A673 (cell line): ENCODE data around the gene NELL1. TPM values are rescaled to one million over a fixed set of nuclear protein-coding genes. Genes with fewer than 3 reads are reported as not detected.

Source experiments
- BruUV-seq: library from RNA; stranded (reverse); fragments of 400-500 nt; replicated peaks from 2 replicates; lab custom pipeline; 2021; lab: Mats Ljungman, UMichigan
- CTCF ChIA-PET: fragments of 300-600 bp; sonication (Branson Sonifier 250); formaldehyde crosslinking; loops from one replicate; lab custom pipeline; 2022; ENCODE audit warnings: antibody characterized with exemption; lab: Charles Lee
- POLR2A ChIA-PET: fragments of 300-600 bp; sonication (Branson Sonifier 250); formaldehyde crosslinking; loops from one replicate; lab custom pipeline; 2022; ENCODE audit warnings: antibody characterized with exemption; ENCODE audit not compliant: low non-redundant PET; lab: Charles Lee
- DNase-seq: peaks from one replicate; pipeline ENCODE4 v3.0.0-alpha.2; 2015; ENCODE audit warnings: low spot score
- H3K27ac ChIP-seq: fragments of 200-600 bp; sonication (generic); 2 replicates; pipeline ENCODE4 v1.5.1; 2016; ENCODE audit warnings: mixed run types, low read depth, mild to moderate bottlenecking, mixed read lengths, antibody characterized with exemption, low read length; ENCODE audit not compliant: poor library complexity, severe bottlenecking
- H3K27me3 ChIP-seq: fragments of 200-600 bp; sonication (generic); replicated peaks from 2 replicates; pipeline ENCODE4 v1.6.1; 2017; ENCODE audit warnings: mixed run types, low read depth, mild to moderate bottlenecking, mixed read lengths, antibody characterized with exemption, low read length; ENCODE audit not compliant: insufficient read depth, poor library complexity
- H3K36me3 ChIP-seq: fragments of 200-600 bp; sonication (generic); 2 replicates; pipeline ENCODE4 v1.6.1; 2016; ENCODE audit warnings: mixed run types, mild to moderate bottlenecking, mixed read lengths, antibody characterized with exemption, low read length; ENCODE audit not compliant: insufficient read depth, poor library complexity, severe bottlenecking
- H3K4me1 ChIP-seq: fragments of 200-600 bp; sonication (generic); 2 replicates; pipeline ENCODE4 v1.6.1; 2017; ENCODE audit warnings: mixed run types, mild to moderate bottlenecking, mixed read lengths, antibody characterized with exemption, low read length; ENCODE audit not compliant: insufficient read depth, poor library complexity, severe bottlenecking
- H3K4me3 ChIP-seq: fragments of 200-600 bp; sonication (generic); 2 replicates; pipeline ENCODE4 v1.5.1; 2016; ENCODE audit warnings: low read depth, mixed run types, mild to moderate bottlenecking, mixed read lengths, low read length; ENCODE audit not compliant: poor library complexity, severe bottlenecking
- H3K9me3 ChIP-seq: fragments of 200-600 bp; sonication (generic); 2 replicates; pipeline ENCODE4 v1.6.1; 2016; ENCODE audit warnings: mixed run types, low read depth, mild to moderate bottlenecking, mixed read lengths, antibody characterized with exemption, low read length; ENCODE audit not compliant: poor library complexity, severe bottlenecking
- EZH2 ChIP-seq: fragments of 200-600 bp; sonication (generic); IDR thresholded peaks from 2 replicates; pipeline ENCODE4 v1.6.1; 2017; ENCODE audit warnings: borderline replicate concordance, low read depth, mild to moderate bottlenecking, mixed read lengths, antibody characterized with exemption, low read length; ENCODE audit not compliant: poor library complexity, severe bottlenecking
- intact Hi-C: fragments of 100-400 bp; cut with micrococcal nuclease; formaldehyde crosslinking; loops from one replicate; pipeline ENCODE4 v1.10.0; 2022; ENCODE audit not compliant: unreplicated experiment
- total RNA-seq: library from RNA; stranded (reverse); gene quantifications from 2 replicates; pipeline ENCODE4 v1.2.3, GENCODE V29; 2021
- TF ChIP-seq, protein P1 (sequence below): fragments of 300-800, 200-600 bp; sonication (generic); conservative IDR thresholded peaks from 2 replicates; pipeline ENCODE4 v1.5.1; 2017; ENCODE audit warnings: low read depth, mild to moderate bottlenecking, antibody characterized with exemption, low read length, moderate library complexity, mixed read lengths

The NELL1 gene
- total RNA-seq, 1 experiment from 2014 or later, result 0.32 TPM

DNA sequence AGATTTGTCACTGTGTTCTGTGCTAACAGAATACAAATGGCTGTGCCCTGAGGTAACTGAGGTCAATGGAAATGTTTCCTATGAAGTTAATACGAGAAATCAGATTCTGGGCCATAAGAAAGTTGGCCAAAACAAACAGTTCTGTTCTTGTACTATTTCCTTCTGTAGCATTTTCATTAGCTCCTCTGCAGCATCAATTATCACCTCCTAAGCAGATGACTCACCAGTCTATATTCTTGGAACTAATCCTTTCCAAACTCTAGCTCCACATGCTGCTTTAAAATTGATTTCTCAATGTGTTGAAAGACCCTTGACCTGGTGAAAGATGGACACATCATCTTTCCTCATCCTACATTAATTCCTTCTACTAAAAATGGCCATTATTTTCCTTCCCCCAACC is 736.0 kb downstream of the NELL1 start:
- Histone ChIP-seq H3K4me1 (peaks cover 15% of the 10 kb centered on the region), H3K27ac (no peak overlapping the region), H3K4me3 (no peak overlapping the region), H3K9me3 (no peaks in the 10 kb centered on the region), H3K27me3 (no peaks in the 10 kb centered on the region), H3K36me3 (no peaks in the 10 kb centered on the region)
- no peak for DNase-seq
- ChIA-PET CTCF (no interaction called here), POLR2A (no interaction called here)
- intact Hi-C loops, result no loop called here
- BruUV-seq, result no TSS peak
- TF ChIP-seq, protein P1, sequence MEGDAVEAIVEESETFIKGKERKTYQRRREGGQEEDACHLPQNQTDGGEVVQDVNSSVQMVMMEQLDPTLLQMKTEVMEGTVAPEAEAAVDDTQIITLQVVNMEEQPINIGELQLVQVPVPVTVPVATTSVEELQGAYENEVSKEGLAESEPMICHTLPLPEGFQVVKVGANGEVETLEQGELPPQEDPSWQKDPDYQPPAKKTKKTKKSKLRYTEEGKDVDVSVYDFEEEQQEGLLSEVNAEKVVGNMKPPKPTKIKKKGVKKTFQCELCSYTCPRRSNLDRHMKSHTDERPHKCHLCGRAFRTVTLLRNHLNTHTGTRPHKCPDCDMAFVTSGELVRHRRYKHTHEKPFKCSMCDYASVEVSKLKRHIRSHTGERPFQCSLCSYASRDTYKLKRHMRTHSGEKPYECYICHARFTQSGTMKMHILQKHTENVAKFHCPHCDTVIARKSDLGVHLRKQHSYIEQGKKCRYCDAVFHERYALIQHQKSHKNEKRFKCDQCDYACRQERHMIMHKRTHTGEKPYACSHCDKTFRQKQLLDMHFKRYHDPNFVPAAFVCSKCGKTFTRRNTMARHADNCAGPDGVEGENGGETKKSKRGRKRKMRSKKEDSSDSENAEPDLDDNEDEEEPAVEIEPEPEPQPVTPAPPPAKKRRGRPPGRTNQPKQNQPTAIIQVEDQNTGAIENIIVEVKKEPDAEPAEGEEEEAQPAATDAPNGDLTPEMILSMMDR, result no peak
- no peak for TF ChIP-seq EZH2

DNA sequence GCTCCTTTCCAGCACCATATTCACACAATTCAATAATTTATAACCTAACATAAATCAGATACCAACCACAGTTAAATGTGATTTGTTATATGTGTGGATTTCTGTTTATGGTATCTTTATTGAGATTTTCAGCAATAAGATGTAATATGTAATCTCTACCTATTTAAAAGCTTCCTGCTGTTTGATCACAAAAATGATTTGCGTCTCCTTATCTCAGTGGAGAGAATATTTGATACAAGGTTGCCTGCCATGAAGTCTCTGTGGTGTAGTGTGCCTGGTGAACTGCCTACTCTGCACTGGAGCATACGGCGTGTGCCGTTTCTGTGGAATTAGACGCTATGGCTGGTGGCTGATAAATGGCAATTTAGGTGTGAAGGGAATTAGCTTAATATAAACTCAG is 741.1 kb downstream of the NELL1 start:
- Histone ChIP-seq H3K36me3 (no peaks in the 10 kb centered on the region), H3K27ac (no peak overlapping the region), H3K27me3 (no peaks in the 10 kb centered on the region), H3K4me1 (no peaks in the 10 kb centered on the region), H3K4me3 (no peak overlapping the region), H3K9me3 (no peaks in the 10 kb centered on the region)
- intact Hi-C loops, result no loop called here
- no peak for TF ChIP-seq EZH2
- TF ChIP-seq, protein P1, result no peak
- ChIA-PET POLR2A (no interaction called here), CTCF (no interaction called here)
- no peak for DNase-seq
- no TSS peak for BruUV-seq

DNA sequence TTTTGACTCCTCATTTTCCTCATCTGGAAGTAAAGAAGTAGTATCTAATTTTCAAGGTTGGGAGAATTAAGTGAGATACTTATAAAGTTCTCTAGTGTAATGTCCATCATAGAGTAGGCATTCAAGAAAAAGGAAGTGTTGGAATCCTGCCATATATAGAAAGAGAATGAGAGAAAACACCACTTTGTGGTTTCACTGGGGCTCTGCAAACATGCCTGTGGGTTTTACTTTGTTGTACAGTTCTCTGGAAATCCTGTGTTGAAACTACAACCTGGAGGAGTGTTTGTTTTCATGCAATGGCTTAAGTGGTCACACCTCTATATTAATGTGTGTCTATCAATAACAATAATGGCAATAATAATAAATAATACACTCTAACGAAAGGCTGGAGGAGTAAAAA is 741.7 kb downstream of the NELL1 start:
- no peaks in the 10 kb centered on the region for H3K36me3 ChIP-seq
- POLR2A ChIA-PET, result no interaction called here
- no TSS peak for BruUV-seq
- no peaks in the 10 kb centered on the region for H3K4me1 ChIP-seq
- TF ChIP-seq, protein P1, result no peak
- no peak for TF ChIP-seq EZH2
- H3K4me3 ChIP-seq, result no peak overlapping the region
- CTCF ChIA-PET, result no interaction called here
- H3K27ac ChIP-seq, result no peak overlapping the region
- H3K27me3 ChIP-seq, result no peaks in the 10 kb centered on the region
- DNase-seq, result no peak
- no peaks in the 10 kb centered on the region for H3K9me3 ChIP-seq
- intact Hi-C loops, result no loop called here
